HL-60 (cell line): ENCODE measurements around the gene PAAF1.

Source experiments
- DNase-seq, 2 experiments: peaks; one replicate each; pipeline ENCODE4 v3.0.0-alpha.2; 2010 to 2020; ENCODE audit warnings: low read depth in 1 of 2, low spot score in 1 of 2
- H3K27ac ChIP-seq: fragments of 250-450 bp; sonication (Bioruptor Pico); replicated peaks from 2 replicates; pipeline ENCODE4 v1.5.1; 2020; ENCODE audit warnings: mild to moderate bottlenecking, moderate library complexity
- H3K27me3 ChIP-seq: fragments of 250-450 bp; sonication (Bioruptor Pico); 2 replicates; pipeline ENCODE4 v1.5.1; 2021; ENCODE audit warnings: mild to moderate bottlenecking, moderate library complexity; ENCODE audit not compliant: insufficient read depth, poor library complexity, severe bottlenecking
- H3K4me3 ChIP-seq: replicated peaks from 2 replicates; pipeline ENCODE4 v1.5.1; 2011; ENCODE audit warnings: mild to moderate bottlenecking, control low read depth, low read length; ENCODE audit not compliant: insufficient read depth
- CTCF ChIP-seq: IDR thresholded peaks from one replicate; pipeline ENCODE4 v1.5.1; 2011; ENCODE audit warnings: low read length, control low read depth, inconsistent platforms; ENCODE audit not compliant: insufficient read depth
- GABPA ChIP-seq: IDR thresholded peaks from 2 replicates; pipeline ENCODE4 v1.6.1; 2012; ENCODE audit warnings: low read depth
- POLR2AphosphoS5 ChIP-seq: IDR thresholded peaks from 2 replicates; pipeline ENCODE4 v1.6.1; 2012; ENCODE audit warnings: low read depth
- REST ChIP-seq: IDR thresholded peaks from 2 replicates; pipeline ENCODE4 v1.6.1; 2012; ENCODE audit warnings: low read depth; ENCODE audit not compliant: insufficient replicate concordance
- SPI1 ChIP-seq: IDR thresholded peaks from 2 replicates; pipeline ENCODE4 v1.6.1; 2012; ENCODE audit warnings: low read depth, mild to moderate bottlenecking, borderline replicate concordance

The PAAF1 gene

GRCh38 chr11:73902303-73902702, 25.5 kb downstream of the PAAF1 start:
- DNase-seq = no peak
- TF ChIP-seq REST (no peak), CTCF (no peak), POLR2AphosphoS5 (no peak), GABPA (no peak), SPI1 (no peak)
- Histone ChIP-seq H3K4me3 (no peak overlapping the region), H3K27me3 (no peaks in the 10 kb centered on the region), H3K27ac (no peak overlapping the region)

GRCh38 chr11:73907191-73907590, 30.4 kb downstream of the PAAF1 start:
- no peak overlapping the region for H3K27ac ChIP-seq
- peak; percentile 67 to 91 for DNase-seq

DNA sequence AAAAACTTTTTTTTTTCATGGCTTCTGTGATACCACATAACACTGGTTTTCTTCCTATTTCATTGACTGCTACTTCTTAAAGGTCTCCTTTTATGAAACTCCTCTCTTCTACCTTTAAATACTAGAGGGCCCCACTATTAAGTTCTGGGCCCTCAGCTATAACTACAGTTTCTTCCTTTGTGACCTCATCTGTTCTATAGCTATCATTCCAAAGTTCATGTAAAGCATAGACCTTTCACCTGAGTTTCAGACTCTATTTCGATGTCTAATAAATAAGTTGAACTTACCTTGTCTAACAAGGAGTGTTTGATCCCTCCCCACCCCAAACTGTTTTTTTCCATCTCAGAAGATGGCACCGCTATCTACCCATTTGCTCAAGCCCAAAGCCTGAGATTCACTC, 35.2 kb downstream of the PAAF1 start:
- H3K27ac ChIP-seq = no peak overlapping the region
- H3K4me3 ChIP-seq = no peak overlapping the region
- no peaks in the 10 kb centered on the region for H3K27me3 ChIP-seq
- no peak for DNase-seq
- no peak for TF ChIP-seq CTCF
- TF ChIP-seq REST = no peak
- TF ChIP-seq POLR2AphosphoS5 = no peak
- TF ChIP-seq GABPA = no peak
- TF ChIP-seq SPI1 = no peak

More at GRCh38 chr11:73907191-73907590, 30.4 kb downstream of the PAAF1 start:
- Histone ChIP-seq H3K4me3 (no peak overlapping the region), H3K27me3 (no peaks in the 10 kb centered on the region)
- no peak for TF ChIP-seq GABPA
- no peak for TF ChIP-seq SPI1

- no peak overlapping the region for H3K4me3 ChIP-seq
- no peak overlapping the region for H3K27ac ChIP-seq
- H3K27me3 ChIP-seq = no peaks in the 10 kb centered on the region
- no peak for DNase-seq
- TF ChIP-seq CTCF = no peak
- TF ChIP-seq GABPA = no peak
Measured at GRCh38 chr11:73913472-73913871, 36.7 kb downstream of the PAAF1 start.

- no peak overlapping the region for H3K27ac ChIP-seq
- TF ChIP-seq CTCF (no peak), POLR2AphosphoS5 (no peak), SPI1 (no peak), GABPA (no peak), REST (no peak)
- no peak overlapping the region for H3K4me3 ChIP-seq
- H3K27me3 ChIP-seq = no peaks in the 10 kb centered on the region
- DNase-seq = no peak
Measured at GRCh38 chr11:73914284-73914683, 37.5 kb downstream of the PAAF1 start.
